ENCODE results near the gene PLAC8L1.

PLAC8L1 gene

DNA sequence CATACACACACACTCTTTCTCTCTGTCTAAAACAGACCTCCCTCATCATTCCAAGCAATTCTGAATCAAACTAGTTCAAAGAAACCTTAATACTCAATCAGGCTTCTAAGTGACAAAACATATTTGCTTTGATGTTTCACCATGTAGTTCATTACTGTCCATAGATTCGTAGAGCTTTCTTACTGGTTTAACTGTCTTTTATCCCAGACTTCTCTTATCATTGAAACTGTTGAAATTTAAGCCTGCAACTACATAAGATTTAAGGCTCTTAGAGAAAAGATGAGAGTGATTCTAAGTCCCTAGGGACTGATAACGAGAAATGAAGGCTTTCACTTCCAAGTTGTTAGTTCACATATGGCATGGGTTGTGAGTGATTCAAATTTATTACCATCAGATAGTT is 11.0 kb upstream of the PLAC8L1 start:
- Histone ChIP-seq H3K4me1 (ENCODE audit: control insufficient read depth, low read length) (peaks cover 19% of the 10 kb centered on the region), H3K4me3 (ENCODE audit: low read length) (no peak overlapping the region), H3F3A (ENCODE audit: control insufficient read depth, insufficient read depth) (peaks cover 3% of the 10 kb centered on the region; the same call in 1 of the 2 replicates), H3K27ac (ENCODE audit: low read depth, low read length) (no peak overlapping the region), H3K27me3 (ENCODE audit: control insufficient read depth, low read length) (no peaks in the 10 kb centered on the region), H4K20me1 (ENCODE audit: control insufficient read depth, insufficient read depth, low read depth, low read length) (no peaks in the 10 kb centered on the region), H3K36me3 (ENCODE audit: control insufficient read depth, low read length) (peaks cover 80% of the 10 kb centered on the region), H3K4me2 (ENCODE audit: low read length) (no peak overlapping the region), H3K79me2 (ENCODE audit: control insufficient read depth, low read length) (no peaks in the 10 kb centered on the region), H3K9me2 (replicated peaks; ENCODE audit: control insufficient read depth, low read length) (no peaks in the 10 kb centered on the region), H3K9me3 (ENCODE audit: control insufficient read depth, insufficient read depth, low read length) (no peaks in the 10 kb centered on the region)
- TF ChIP-seq EZH2phosphoT487 (IDR thresholded peaks at IDR 0.05; ENCODE audit: borderline replicate concordance, low read length) (no peak), CTCF (IDR thresholded peaks at IDR 0.05; ENCODE audit: low read depth, low read length, poor library complexity, severe bottlenecking) (no peak)

DNA sequence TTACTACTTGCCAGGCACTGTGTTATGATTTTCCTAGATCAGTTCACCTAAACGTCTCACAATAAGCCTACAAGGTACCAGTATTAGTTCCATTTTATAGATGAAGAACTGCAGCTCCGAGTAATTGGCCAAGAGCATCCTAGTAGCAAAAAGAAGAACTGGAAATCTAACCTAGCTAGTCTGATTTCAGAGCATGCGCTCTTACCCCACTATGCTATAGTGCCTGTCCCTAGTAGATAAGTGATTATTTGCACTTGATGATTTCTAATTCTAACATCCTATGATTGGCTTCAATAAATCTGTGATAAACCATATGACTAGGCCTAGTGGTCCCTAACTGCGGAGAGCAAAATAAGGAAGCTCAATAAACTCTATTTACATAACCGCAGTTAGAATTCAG is 7.1 kb upstream of the PLAC8L1 start:
- TF ChIP-seq EZH2phosphoT487 (IDR thresholded peaks at IDR 0.05; ENCODE audit: borderline replicate concordance, low read length): no peak
- TF ChIP-seq CTCF (IDR thresholded peaks at IDR 0.05; ENCODE audit: low read depth, low read length, poor library complexity, severe bottlenecking): no peak
- Histone ChIP-seq H3K27ac (ENCODE audit: low read depth, low read length) (peak overlapping the region; percentile 49), H3K27me3 (ENCODE audit: control insufficient read depth, low read length) (no peaks in the 10 kb centered on the region), H3K9me2 (replicated peaks; ENCODE audit: control insufficient read depth, low read length) (no peaks in the 10 kb centered on the region), H3F3A (ENCODE audit: control insufficient read depth, insufficient read depth) (peaks cover 13% of the 10 kb centered on the region), H3K9me3 (ENCODE audit: control insufficient read depth, insufficient read depth, low read length) (no peaks in the 10 kb centered on the region), H3K36me3 (ENCODE audit: control insufficient read depth, low read length) (peaks cover 41% of the 10 kb centered on the region), H3K79me2 (ENCODE audit: control insufficient read depth, low read length) (no peaks in the 10 kb centered on the region), H3K4me1 (ENCODE audit: control insufficient read depth, low read length) (peaks cover 48% of the 10 kb centered on the region), H4K20me1 (ENCODE audit: control insufficient read depth, insufficient read depth, low read depth, low read length) (no peaks in the 10 kb centered on the region), H3K4me3 (ENCODE audit: low read length) (peak overlapping the region; percentile 31; the same call in 1 of the 2 replicates), H3K4me2 (ENCODE audit: low read length) (peak overlapping the region; percentile 62)

GRCh38 chr5:146111409-146111808 is 6.0 kb upstream of the PLAC8L1 start:
- peaks cover 58% of the 10 kb centered on the region for H3K4me1 ChIP-seq (ENCODE audit: control insufficient read depth, low read length)

More at GRCh38 chr5:146111409-146111808, 6.0 kb upstream of the PLAC8L1 start:
- H3K4me2 ChIP-seq (ENCODE audit: low read length): peak overlapping the region; percentile 62
- H3K27ac ChIP-seq (ENCODE audit: low read depth, low read length): peak overlapping the region; percentile 49
- no peaks in the 10 kb centered on the region; the same call in 1 of the 2 replicates for H4K20me1 ChIP-seq (ENCODE audit: control insufficient read depth, insufficient read depth, low read depth, low read length)
- no peaks in the 10 kb centered on the region for H3K27me3 ChIP-seq (ENCODE audit: control insufficient read depth, low read length)
- H3K4me3 ChIP-seq (ENCODE audit: low read length): peak overlapping the region; percentile 29; the same call in 1 of the 2 replicates
- H3K9me2 ChIP-seq (replicated peaks; ENCODE audit: control insufficient read depth, low read length): no peaks in the 10 kb centered on the region
- H3K36me3 ChIP-seq (ENCODE audit: control insufficient read depth, low read length): peaks cover 38% of the 10 kb centered on the region
- H3K9me3 ChIP-seq (ENCODE audit: control insufficient read depth, insufficient read depth, low read length): no peaks in the 10 kb centered on the region
- H3K79me2 ChIP-seq (ENCODE audit: control insufficient read depth, low read length): no peaks in the 10 kb centered on the region
- H3F3A ChIP-seq (ENCODE audit: control insufficient read depth, insufficient read depth): peaks cover 17% of the 10 kb centered on the region
- TF ChIP-seq EZH2phosphoT487 (IDR thresholded peaks at IDR 0.05; ENCODE audit: borderline replicate concordance, low read length) (no peak), CTCF (IDR thresholded peaks at IDR 0.05; ENCODE audit: low read depth, low read length, poor library complexity, severe bottlenecking) (no peak)

All from DOHH2 (cell line).